Stimulated activated CD4-positive, alpha-beta T cell treated with anti-CD3 and anti-CD28 coated beads, Interleukin-4, amount 100 ng/mL, for 48 hours (primary cell): ENCODE results near the gene GPC6.

Experiments
- DNase-seq, 2 donors: peaks; one replicate each; pipeline ENCODE4 v3.0.0-alpha.2; 2020; ENCODE audit warnings: low read depth in 2 of 2

GPC6 gene

GRCh38 chr13:93230261-93230855, 3.8 kb downstream of the GPC6 start:
- DNase-seq: no peak

GRCh38 chr13:93231867-93232266, 5.3 kb downstream of the GPC6 start:
- DNase-seq: no peak

GRCh38 chr13:93233997-93234416, 7.4 kb downstream of the GPC6 start:
- DNase-seq: no peak

- DNase-seq: no peak
Observed at GRCh38 chr13:93234459-93234858, 7.9 kb downstream of the GPC6 start.

- no peak for DNase-seq
Observed at GRCh38 chr13:93235258-93236015, 8.8 kb downstream of the GPC6 start.

- DNase-seq: no peak
Observed at GRCh38 chr13:93238711-93239110, 12.1 kb downstream of the GPC6 start.

GRCh38 chr13:93243375-93244063, 16.9 kb downstream of the GPC6 start:
- DNase-seq: no peak

GRCh38 chr13:93244141-93244917, 17.7 kb downstream of the GPC6 start:
- no peak for DNase-seq

GRCh38 chr13:93244918-93245280, 18.3 kb downstream of the GPC6 start:
- no peak for DNase-seq

- no peak for DNase-seq
Observed at GRCh38 chr13:93246069-93246468, 19.5 kb downstream of the GPC6 start.

GRCh38 chr13:93248627-93249047, 22.0 kb downstream of the GPC6 start:
- DNase-seq: no peak

- DNase-seq: no peak
Observed at GRCh38 chr13:93249364-93250306, 23.0 kb downstream of the GPC6 start.

GRCh38 chr13:93254775-93255174, 28.2 kb downstream of the GPC6 start:
- no peak for DNase-seq

GRCh38 chr13:93256998-93257397, 30.4 kb downstream of the GPC6 start:
- no peak for DNase-seq

GRCh38 chr13:93259527-93260080, 33.0 kb downstream of the GPC6 start:
- no peak for DNase-seq

- no peak for DNase-seq
Observed at GRCh38 chr13:93260591-93260990, 34.0 kb downstream of the GPC6 start.

GRCh38 chr13:93262729-93263345, 36.2 kb downstream of the GPC6 start:
- no peak for DNase-seq

- no peak for DNase-seq
Observed at GRCh38 chr13:93264876-93265275, 38.3 kb downstream of the GPC6 start.

- DNase-seq: no peak
Observed at GRCh38 chr13:93265800-93266199, 39.2 kb downstream of the GPC6 start.

- no peak for DNase-seq
Observed at GRCh38 chr13:93266681-93267080, 40.1 kb downstream of the GPC6 start.
